ENCODE results near the gene ATXN7L1.
"Not testable (repeated sequence)": the region's sequence is repeated elsewhere in the genome, so short reads cannot be mapped to it uniquely, and the experiment has no call there.

The ATXN7L1 gene

GRCh38 chr7:105734233-105734632 lies 142.2 kb downstream of the ATXN7L1 start:
- no peak for DNase-seq

GRCh38 chr7:105731042-105731441 lies 145.4 kb downstream of the ATXN7L1 start:
- no peak for DNase-seq

- DNase-seq, result no peak
Measured at GRCh38 chr7:105728028-105728427, 148.4 kb downstream of the ATXN7L1 start.

- no peak for DNase-seq
Measured at GRCh38 chr7:105724688-105725087, 151.7 kb downstream of the ATXN7L1 start.

- DNase-seq, result no peak
Measured at GRCh38 chr7:105723572-105723971, 152.8 kb downstream of the ATXN7L1 start.

GRCh38 chr7:105721571-105722104 lies 154.8 kb downstream of the ATXN7L1 start:
- DNase-seq, result no peak

GRCh38 chr7:105719919-105720318 lies 156.5 kb downstream of the ATXN7L1 start:
- no peak for DNase-seq

- DNase-seq, result no peak
Measured at GRCh38 chr7:105719395-105719794, 157.0 kb downstream of the ATXN7L1 start.

GRCh38 chr7:105718511-105718925 lies 157.9 kb downstream of the ATXN7L1 start:
- DNase-seq, result no peak

GRCh38 chr7:105715528-105715927 lies 160.9 kb downstream of the ATXN7L1 start:
- no peak for DNase-seq

GRCh38 chr7:105713488-105714465 lies 162.6 kb downstream of the ATXN7L1 start:
- DNase-seq, result no peak

- DNase-seq, result no peak
Measured at GRCh38 chr7:105712877-105713276, 163.5 kb downstream of the ATXN7L1 start.

- DNase-seq, result no peak
Measured at GRCh38 chr7:105711726-105712402, 164.5 kb downstream of the ATXN7L1 start.

GRCh38 chr7:105710720-105711119 lies 165.7 kb downstream of the ATXN7L1 start:
- not testable (repeated sequence) for DNase-seq

GRCh38 chr7:105708763-105709080 lies 167.7 kb downstream of the ATXN7L1 start:
- no peak for DNase-seq

GRCh38 chr7:105707967-105708762 lies 168.2 kb downstream of the ATXN7L1 start:
- no peak for DNase-seq

- DNase-seq, result no peak
Measured at GRCh38 chr7:105707381-105707780, 169.0 kb downstream of the ATXN7L1 start.

GRCh38 chr7:105705427-105705826 lies 171.0 kb downstream of the ATXN7L1 start:
- DNase-seq, result no peak

GRCh38 chr7:105703207-105703930 lies 173.0 kb downstream of the ATXN7L1 start:
- DNase-seq, result no peak

- no peak for DNase-seq
Measured at GRCh38 chr7:105699568-105700236, 176.7 kb downstream of the ATXN7L1 start.

GRCh38 chr7:105698531-105698930 lies 177.9 kb downstream of the ATXN7L1 start:
- no peak for DNase-seq

GRCh38 chr7:105697753-105698152 lies 178.6 kb downstream of the ATXN7L1 start:
- no peak for DNase-seq

Measured in activated CD4-positive, alpha-beta T cell treated with anti-CD3 and anti-CD28 coated beads, Interleukin-2, amount 50 U/mL, for 1 hour (primary cell).